Right lobe of liver (tissue), 4 donors: ENCODE measurements around the gene ZBTB7C.

ENCODE experiments used
- POLR2A ChIP-seq: fragments of 450-650 bp; IDR thresholded peaks from one replicate; pipeline ENCODE4 v1.6.1; 2017; ENCODE audit warnings: antibody characterized with exemption, mild to moderate bottlenecking
- TF ChIP-seq, protein P1 (sequence below), 4 donors: fragments of 200-600 bp in 3 of 4; fragments of 450-650 bp in 1 of 4; IDR thresholded peaks; one replicate each; pipeline versions ENCODE4 v1.5.1 to v1.8.0; 2016 to 2022; ENCODE audit warnings: antibody characterized with exemption in 4 of 4, mild to moderate bottlenecking in 2 of 4
- donor health status: DM: no; HTN: no; CAD: no.
- donor health status: DM: no; HTN: no; CAD: no.
- donor health status: DM: no; HTN: yes; CAD: no.

DNA sequence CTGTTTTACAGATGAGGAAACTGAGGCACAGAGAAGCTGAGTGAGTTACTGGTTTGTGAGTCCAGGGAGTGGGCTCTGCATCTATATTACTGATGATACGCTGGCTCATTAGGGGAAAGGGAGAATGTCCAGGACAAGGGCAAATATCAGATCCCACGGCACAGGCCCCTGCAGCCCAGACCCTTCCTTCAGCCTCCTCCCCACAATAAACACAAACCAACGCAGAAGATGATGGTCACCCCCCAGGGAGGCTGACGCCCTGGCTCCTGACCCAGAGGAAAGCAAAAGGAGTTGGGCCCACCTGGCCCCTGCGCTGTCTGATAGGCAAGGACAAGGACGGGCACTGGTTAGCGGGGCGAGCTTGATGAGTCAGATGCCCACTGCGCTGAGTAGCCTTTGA lies 47.7 kb upstream of the ZBTB7C start:
- TF ChIP-seq, protein P1, sequence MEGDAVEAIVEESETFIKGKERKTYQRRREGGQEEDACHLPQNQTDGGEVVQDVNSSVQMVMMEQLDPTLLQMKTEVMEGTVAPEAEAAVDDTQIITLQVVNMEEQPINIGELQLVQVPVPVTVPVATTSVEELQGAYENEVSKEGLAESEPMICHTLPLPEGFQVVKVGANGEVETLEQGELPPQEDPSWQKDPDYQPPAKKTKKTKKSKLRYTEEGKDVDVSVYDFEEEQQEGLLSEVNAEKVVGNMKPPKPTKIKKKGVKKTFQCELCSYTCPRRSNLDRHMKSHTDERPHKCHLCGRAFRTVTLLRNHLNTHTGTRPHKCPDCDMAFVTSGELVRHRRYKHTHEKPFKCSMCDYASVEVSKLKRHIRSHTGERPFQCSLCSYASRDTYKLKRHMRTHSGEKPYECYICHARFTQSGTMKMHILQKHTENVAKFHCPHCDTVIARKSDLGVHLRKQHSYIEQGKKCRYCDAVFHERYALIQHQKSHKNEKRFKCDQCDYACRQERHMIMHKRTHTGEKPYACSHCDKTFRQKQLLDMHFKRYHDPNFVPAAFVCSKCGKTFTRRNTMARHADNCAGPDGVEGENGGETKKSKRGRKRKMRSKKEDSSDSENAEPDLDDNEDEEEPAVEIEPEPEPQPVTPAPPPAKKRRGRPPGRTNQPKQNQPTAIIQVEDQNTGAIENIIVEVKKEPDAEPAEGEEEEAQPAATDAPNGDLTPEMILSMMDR (IDR thresholded peaks at IDR 0.05): no peak
- TF ChIP-seq POLR2A: no peak
